K562 (cell line): ENCODE measurements around the gene OR2T8. TPM values are rescaled to one million over a fixed set of nuclear protein-coding genes. Genes with fewer than 3 reads are reported as not detected.

Experiments
- ATAC-seq: fragments of 200-7000 bp; cut with Tn5 transposase; 3 replicates; pipeline ENCODE4 v1.9.1; 2020; ENCODE audit warnings: moderate library complexity
- BruUV-seq: library from RNA; stranded (reverse); fragments of 400-500 nt; replicated peaks from 2 replicates; lab custom pipeline; 2021; lab: Mats Ljungman, UMichigan
- CTCF ChIA-PET: fragments of 300-600 bp; formaldehyde crosslinking; extraction: SDS; loops from one replicate; lab custom pipeline; 2021; ENCODE audit warnings: low intra/inter-chr PET ratio; lab: Yijun Ruan, JAX
- POLR2A ChIA-PET: fragments of 300-600, 350-650 bp; sonication (Branson Sonifier 250); formaldehyde crosslinking; extraction: SDS; loops from one replicate; lab custom pipeline; 2021; ENCODE audit warnings: antibody characterized with exemption, inconsistent platforms; lab: Yijun Ruan, JAX
- DNase-seq, 4 experiments: peaks; one replicate each; pipeline versions ENCODE4 v3.0.0 to v3.0.0-alpha.2; 2011 to 2018; ENCODE audit warnings: low spot score in 3 of 4, mixed read lengths in 3 of 4; ENCODE audit errors: extremely low read depth in 1 of 4
- FAIRE-seq: peaks from 2 replicates; lab custom pipeline; 2011; peaks lifted over from hg19 to GRCh38; lab: Jason Lieb, UNC
- H2AFZ ChIP-seq: 2 replicates; pipeline ENCODE4 v1.6.0; 2011; ENCODE audit warnings: low read depth, low read length, control low read depth, inconsistent platforms
- H3K27ac ChIP-seq: fragments of 200-600 bp; 3 replicates; pipeline ENCODE4 v1.8.0; 2011; ENCODE audit warnings: low read depth, mild to moderate bottlenecking, control low read depth, inconsistent platforms, low read length, moderate library complexity, mixed read lengths; ENCODE audit errors: extremely low read depth
- H3K27me3 ChIP-seq, 2 experiments: fragments of 300-600 bp in 1 of 2; 2 replicates in 1 of 2; 3 replicates in 1 of 2; pipeline versions ENCODE4 v1.6.0 to v1.8.0; 2011; ENCODE audit warnings: inconsistent platforms in 2 of 2, low read length in 2 of 2, mild to moderate bottlenecking in 1 of 2, mixed read lengths in 1 of 2, moderate library complexity in 1 of 2; ENCODE audit not compliant: control insufficient read depth in 2 of 2, insufficient read depth in 2 of 2
- H3K36me3 ChIP-seq: fragments of 300-600 bp; 3 replicates; pipeline ENCODE4 v1.8.0; 2011; ENCODE audit warnings: mild to moderate bottlenecking, low read length, inconsistent platforms; ENCODE audit not compliant: control insufficient read depth, insufficient read depth
- H3K4me1 ChIP-seq, 2 experiments: fragments of 200-600 bp in 1 of 2; replicated peaks in 1 of 2; 2 replicates in 1 of 2; 3 replicates in 1 of 2; pipeline versions ENCODE4 v1.5.1 to v1.8.0; 2011; ENCODE audit warnings: inconsistent platforms in 2 of 2, low read length in 2 of 2, mild to moderate bottlenecking in 1 of 2, mixed read lengths in 1 of 2, moderate library complexity in 1 of 2; ENCODE audit not compliant: control insufficient read depth in 2 of 2, insufficient read depth in 2 of 2
- H3K4me2 ChIP-seq: 2 replicates; pipeline ENCODE4 v1.6.1; 2011; ENCODE audit warnings: low read length, control low read depth, inconsistent platforms, mixed read lengths; ENCODE audit not compliant: insufficient read depth
- H3K4me3 ChIP-seq: fragments of 200-600 bp; sonication (generic), shearing (Covaris generic); 2 replicates; pipeline ENCODE4 v1.5.1; 2016; ENCODE audit warnings: control low read depth, inconsistent platforms
- H3K79me2 ChIP-seq: fragments of 200-600 bp; 3 replicates; pipeline ENCODE4 v1.8.0; 2011; ENCODE audit warnings: low read length, inconsistent platforms; ENCODE audit not compliant: control insufficient read depth, insufficient read depth
- H3K9ac ChIP-seq, 2 experiments: 2 replicates each; pipeline versions ENCODE4 v1.6.0 to v1.6.1; 2011; ENCODE audit warnings: low read depth in 2 of 2, low read length in 2 of 2, control low read depth in 1 of 2, inconsistent platforms in 1 of 2, mild to moderate bottlenecking in 1 of 2, mixed read lengths in 1 of 2; ENCODE audit not compliant: insufficient read depth in 1 of 2
- H3K9me1 ChIP-seq: one replicate; pipeline ENCODE4 v1.6.0; 2011; ENCODE audit warnings: inconsistent platforms, mild to moderate bottlenecking, low read length, moderate library complexity; ENCODE audit not compliant: control insufficient read depth, insufficient read depth
- H3K9me3 ChIP-seq: replicated peaks from 2 replicates; pipeline ENCODE4 v1.5.1; 2011; ENCODE audit warnings: low read depth, low read length, inconsistent platforms; ENCODE audit not compliant: control insufficient read depth, insufficient read depth
- H4K20me1 ChIP-seq: replicated peaks from 2 replicates; pipeline ENCODE4 v1.6.1; 2011; ENCODE audit warnings: low read length, inconsistent platforms, mixed read lengths; ENCODE audit not compliant: control insufficient read depth, insufficient read depth
- CSDE1 ChIP-seq, 2 experiments: fragments of 450-650 bp; IDR thresholded peaks; 2 replicates each; pipeline ENCODE4 v1.6.1; 2016; ENCODE audit warnings: mild to moderate bottlenecking in 1 of 2
- ESRRA ChIP-seq: fragments of 450-650 bp; IDR thresholded peaks from 2 replicates; pipeline ENCODE4 v1.6.1; 2014; ENCODE audit warnings: low read depth, mild to moderate bottlenecking, moderate library complexity, borderline replicate concordance
- FOSL1 ChIP-seq: fragments of 200-800 bp; sonication (Bioruptor generic); conservative IDR thresholded peaks from 2 replicates; pipeline ENCODE4 v1.6.1; 2016; ENCODE audit warnings: missing genetic modification characterization, missing compliant biosample characterization
- IRF2 ChIP-seq: sonication (generic); formaldehyde crosslinking; IDR thresholded peaks from 2 replicates; pipeline ENCODE4 v1.8.1; 2022; ENCODE audit warnings: mild to moderate bottlenecking, missing genetic modification reagents
- JUND ChIP-seq, 2 experiments: IDR thresholded peaks; 2 replicates in 1 of 2; 3 replicates in 1 of 2; pipeline ENCODE4 v1.6.1; 2011; ENCODE audit warnings: borderline replicate concordance in 2 of 2, low read depth in 2 of 2, low read length in 2 of 2, improper control_type of control experiment in 1 of 2, missing biosample characterization in 1 of 2, missing genetic modification characterization in 1 of 2, missing genetic modification reagents in 1 of 2
- KLF16 ChIP-seq: IDR thresholded peaks from 2 replicates; pipeline ENCODE4 v1.6.1; 2016; ENCODE audit warnings: antibody characterized with exemption
- PRDM10 ChIP-seq: fragments of 450-650 bp; IDR thresholded peaks from 2 replicates; pipeline ENCODE4 v1.6.1; 2018; ENCODE audit not compliant: partially characterized antibody
- RBM34 ChIP-seq: fragments of 200-400 bp; formaldehyde crosslinking; IDR thresholded peaks from 2 replicates; pipeline ENCODE4 v1.6.1; 2018; ENCODE audit warnings: low read length, borderline replicate concordance; ENCODE audit not compliant: insufficient read depth
- SMARCE1 ChIP-seq: fragments of 450-650 bp; IDR thresholded peaks from 2 replicates; pipeline ENCODE4 v1.7.1; 2016; ENCODE audit warnings: mild to moderate bottlenecking
- WGBS: fragments of 100-300 bp; shearing (Covaris generic); methylation state at CpG from one replicate; pipeline ENCODE4 v1.1.6; 2016; ENCODE audit warnings: low coverage, mixed read lengths; ENCODE audit not compliant: insufficient coverage; ENCODE audit errors: missing lambda C conversion rate; 5-methylcytosine and 5-hydroxymethylcytosine counted together
- in situ Hi-C: fragments of 300-500 bp; cut with MboI; formaldehyde crosslinking; loops from 4 replicates; pipeline ENCODE4 v1.15.0; 2018; ENCODE audit warnings: inconsistent platforms, mixed read lengths
- intact Hi-C: fragments of 100-400 bp; cut with micrococcal nuclease; formaldehyde crosslinking; loops from 2 replicates; pipeline ENCODE4 v1.14.2; 2022
- polyA plus RNA-seq, 8 experiments: library from polyadenylated mRNA; depleted of rRNA in 4 of 8; stranded (reverse) in 5 of 8; unstranded in 3 of 8; fragments of >200 nt; fragmentation: Nextera tagmentation in 2 of 8; fragmentation: Illumina TruSeq in 1 of 8; extraction: Ambion mirVana in 2 of 8; extraction: Trizol in 1 of 8; gene quantifications; 2 replicates each; pipeline versions ENCODE4 v1.2.1 to v1.2.3, GENCODE V29; 2011 to 2014; ENCODE audit warnings: inconsistent platforms in 1 of 8, missing spikeins in 1 of 8
- total RNA-seq, 7 experiments: library from RNA; depleted of rRNA in 6 of 7; stranded (reverse); fragments of >200 nt in 6 of 7; fragmentation: Illumina TruSeq in 2 of 7; extraction: Trizol in 2 of 7; gene quantifications; 2 replicates each; pipeline versions ENCODE4 v1.2.1 to v1.2.3, GENCODE V29; 2011 to 2021; ENCODE audit warnings: low replicate concordance in 1 of 7

Gene OR2T8
- total and polyA plus RNA-seq, 9 of the 15 experiments (the other 6 are each of a cell fraction or from before 2014, with no cell fraction given), result 0.08 to 0.46 (median 0.31) TPM; not detected in 3

GRCh38 chr1:247924868-247925267 lies 4.8 kb downstream of the OR2T8 start, which contains the start of gene OR2AJ1:
Gene OR2AJ1, plus strand, starts transcription at chr1:247924889. Its CDS starts 8,880 bp downstream, at chr1:247933769.
- in situ Hi-C loops, result no loop called here
- intact Hi-C loops, result no loop called here
- H3K27me3 ChIP-seq, result no peaks in the 10 kb centered on the region
- H3K4me1 ChIP-seq, result no peaks in the 10 kb centered on the region
- no peaks in the 10 kb centered on the region for H3K36me3 ChIP-seq
- H3K9me3 ChIP-seq, result no peaks in the 10 kb centered on the region
- no peak within 1 kb of the TSS for H3K27ac ChIP-seq
- H4K20me1 ChIP-seq, result no peaks in the 10 kb centered on the region
- TF ChIP-seq SMARCE1 (no peak), RBM34 (no peak), JUND (IDR thresholded peaks at IDR 0.05; ENCODE audit: borderline replicate concordance, low read depth, low read length) (no peak), JUND (tag; IDR thresholded peaks at IDR 0.05; ENCODE audit: borderline replicate concordance, low read depth, low read length) (peak; percentile 31; the same call in 1 of the 3 replicates), FOSL1 (tag) (peak; percentile 34; the same call in 1 of the 2 replicates), ESRRA (0 out of 2 replicates have a peak, but pooled peaks have one; percentile 30), KLF16 (no peak), IRF2 (no peak), PRDM10 (no peak), CSDE1 (IDR thresholded peaks at IDR 0.05) (no peak)
- H3K4me3 ChIP-seq, result no peak within 1 kb of the TSS
- DNase-seq (no peak), ATAC-seq (peak; percentile 63), FAIRE-seq (no peak)
- no peaks in the 10 kb centered on the region for H3K79me2 ChIP-seq
- 11% methylated on average over 9 of the region's 9 CpGs for WGBS
- ChIA-PET CTCF (no interaction called here), POLR2A (no interaction called here)
- H2AFZ ChIP-seq, result peak within 1 kb of the TSS; percentile 29; the same call in 1 of the 2 replicates
- no peak within 1 kb of the TSS for H3K9ac ChIP-seq
- no peak within 1 kb of the TSS; the same call in 1 of the 2 replicates for H3K4me2 ChIP-seq
- no peaks in the 10 kb centered on the region for H3K9me1 ChIP-seq
- BruUV-seq, result no TSS peak
